Jurkat, Clone E6-1 (cell line): ENCODE measurements around the gene SYP.
"Not testable (repeated sequence)": the region's sequence is repeated elsewhere in the genome, so short reads cannot be mapped to it uniquely, and the experiment has no call there.

ENCODE experiments used
- DNase-seq: peaks from one replicate; pipeline ENCODE4 v3.0.0-alpha.2; 2011; ENCODE audit warnings: low read depth, low spot score
- H3K4me3 ChIP-seq: 2 replicates; pipeline ENCODE4 v1.5.1; 2011; ENCODE audit warnings: mild to moderate bottlenecking, low read length, control low read depth, moderate library complexity

SYP gene

GRCh38 chrX:49155900-49156837, 43.8 kb downstream of the SYP start:
- peak; percentile 67 for DNase-seq
- peak overlapping the region; percentile 63 for H3K4me3 ChIP-seq

- peak overlapping the region; percentile 63 for H3K4me3 ChIP-seq
- DNase-seq: peak; percentile 79
Measured at GRCh38 chrX:49155243-49155899, 44.6 kb downstream of the SYP start.

GRCh38 chrX:49153467-49153866, 46.5 kb downstream of the SYP start:
- H3K4me3 ChIP-seq: no peak overlapping the region
- DNase-seq: no peak

- not testable (repeated sequence) for DNase-seq, H3K4me3 ChIP-seq
Measured at GRCh38 chrX:49149291-49149690, 50.7 kb downstream of the SYP start.

GRCh38 chrX:49148390-49149100, 51.4 kb downstream of the SYP start:
- not testable (repeated sequence) for DNase-seq, H3K4me3 ChIP-seq

- no peak for DNase-seq
- H3K4me3 ChIP-seq: no peak overlapping the region
Measured at GRCh38 chrX:49147936-49148335, 52.1 kb downstream of the SYP start.

GRCh38 chrX:49147282-49147681, 52.7 kb downstream of the SYP start:
- DNase-seq: no peak
- H3K4me3 ChIP-seq: no peak overlapping the region

- H3K4me3 ChIP-seq, DNase-seq: not testable (repeated sequence)
Measured at GRCh38 chrX:49143154-49143553, 56.8 kb downstream of the SYP start.

- DNase-seq, H3K4me3 ChIP-seq: not testable (repeated sequence)
Measured at GRCh38 chrX:49142264-49142663, 57.7 kb downstream of the SYP start.

GRCh38 chrX:49139713-49140112, 60.3 kb downstream of the SYP start:
- no peak for DNase-seq
- no peak overlapping the region for H3K4me3 ChIP-seq
